GM23338 (cell line): ENCODE measurements around the gene CCDC73. TPM values are rescaled to one million over a fixed set of nuclear protein-coding genes. Genes with fewer than 3 reads are reported as not detected.

Source experiments
- ATAC-seq: fragments of 200-7000 bp; cut with Tn5 transposase; 3 replicates; pipeline ENCODE4 v1.9.1; 2020
- DNase-seq: peaks from one replicate; pipeline ENCODE4 v3.0.0-alpha.2; 2015; ENCODE audit warnings: low spot score
- H2AFZ ChIP-seq: fragments of 200-600 bp; sonication (generic); 2 replicates; pipeline ENCODE4 v1.8.0; 2016; ENCODE audit warnings: antibody characterized with exemption, mild to moderate bottlenecking, moderate library complexity
- H3F3A ChIP-seq: fragments of 200-600 bp; sonication (generic); replicated peaks from 2 replicates; pipeline ENCODE4 v1.8.0; 2017; ENCODE audit warnings: antibody characterized with exemption, mixed run types, low read depth
- H3K27ac ChIP-seq: fragments of 200-600 bp; sonication (generic); 2 replicates; pipeline ENCODE4 v1.6.1; 2016; ENCODE audit warnings: low read depth
- H3K27me3 ChIP-seq: fragments of 200-600 bp; sonication (generic); 2 replicates; pipeline ENCODE4 v1.8.0; 2016; ENCODE audit warnings: mild to moderate bottlenecking, mixed run types, moderate library complexity; ENCODE audit not compliant: insufficient read depth
- H3K36me3 ChIP-seq: fragments of 200-600 bp; sonication (generic); 2 replicates; pipeline ENCODE4 v1.8.0; 2016; ENCODE audit warnings: mild to moderate bottlenecking; ENCODE audit not compliant: insufficient read depth
- H3K4me1 ChIP-seq: fragments of 200-600 bp; sonication (generic); 2 replicates; pipeline ENCODE4 v1.8.0; 2016; ENCODE audit warnings: mild to moderate bottlenecking, moderate library complexity; ENCODE audit not compliant: insufficient read depth
- H3K4me2 ChIP-seq: fragments of 200-600 bp; sonication (generic); 2 replicates; pipeline ENCODE4 v1.7.1; 2017; ENCODE audit warnings: mixed run types
- H3K4me3 ChIP-seq: fragments of 200-600 bp; sonication (generic); 2 replicates; pipeline ENCODE4 v1.6.1; 2016; ENCODE audit warnings: mixed run types
- H3K79me2 ChIP-seq: fragments of 200-600 bp; sonication (generic); replicated peaks from 2 replicates; pipeline ENCODE4 v1.8.0; 2017; ENCODE audit warnings: mild to moderate bottlenecking; ENCODE audit not compliant: insufficient read depth
- H3K9me2 ChIP-seq: fragments of 200-600 bp; sonication (generic); 2 replicates; pipeline ENCODE4 v1.8.0; 2017; ENCODE audit not compliant: insufficient read depth
- H4K20me1 ChIP-seq: fragments of 200-600 bp; sonication (generic); replicated peaks from 2 replicates; pipeline ENCODE4 v1.8.0; 2017; ENCODE audit warnings: mild to moderate bottlenecking; ENCODE audit not compliant: insufficient read depth
- H3K27ac Mint-ChIP-seq: 2 replicates; pipeline ENCODE4 v1.8.0; 2020; ENCODE audit warnings: inconsistent platforms, mild to moderate bottlenecking, moderate library complexity, mixed read lengths
- H3K27me3 Mint-ChIP-seq: 3 replicates; pipeline ENCODE4 v1.8.0; 2022; ENCODE audit warnings: low read depth, mild to moderate bottlenecking, moderate library complexity, mixed read lengths, inconsistent platforms; ENCODE audit not compliant: insufficient read depth, poor library complexity
- H3K36me3 Mint-ChIP-seq: 3 replicates; pipeline ENCODE4 v1.8.0; 2021; ENCODE audit warnings: low read depth, mild to moderate bottlenecking, inconsistent platforms, moderate library complexity, mixed read lengths
- H3K4me1 Mint-ChIP-seq: 3 replicates; pipeline ENCODE4 v1.8.0; 2020; ENCODE audit warnings: mild to moderate bottlenecking, inconsistent platforms, mixed read lengths
- H3K4me3 Mint-ChIP-seq: 3 replicates; pipeline ENCODE4 v1.8.0; 2021; ENCODE audit warnings: moderate library complexity, mild to moderate bottlenecking, inconsistent platforms, mixed read lengths
- H3K9me3 Mint-ChIP-seq: 3 replicates; pipeline ENCODE4 v1.8.0; 2020; ENCODE audit warnings: moderate library complexity, mild to moderate bottlenecking, inconsistent platforms, mixed read lengths
- CREB1 ChIP-seq: fragments of 250-450 bp; sonication (Bioruptor Pico); IDR thresholded peaks from 2 replicates; pipeline ENCODE4 v1.5.0; 2020; ENCODE audit warnings: low read depth, mild to moderate bottlenecking, moderate library complexity
- EZH2phosphoT487 ChIP-seq: fragments of 200-600 bp; sonication (generic); IDR thresholded peaks from one replicate; pipeline ENCODE4 v1.8.1; 2018; ENCODE audit warnings: antibody characterized with exemption; ENCODE audit not compliant: unreplicated experiment
- JUNB ChIP-seq: IDR thresholded peaks from one replicate; pipeline ENCODE4 v1.6.1; 2016; ENCODE audit warnings: antibody characterized with exemption; ENCODE audit not compliant: unreplicated experiment
- REST ChIP-seq: IDR thresholded peaks from one replicate; pipeline ENCODE4 v1.6.1; 2018; ENCODE audit warnings: antibody characterized with exemption; ENCODE audit not compliant: unreplicated experiment
- STAT1 ChIP-seq: IDR thresholded peaks from one replicate; pipeline ENCODE4 v1.6.1; 2016; ENCODE audit warnings: antibody characterized with exemption; ENCODE audit not compliant: unreplicated experiment
- ZNF462 ChIP-seq: fragments of 250-450 bp; sonication (Bioruptor Pico); IDR thresholded peaks from 2 replicates; pipeline ENCODE4 v1.5.0; 2020; ENCODE audit warnings: mild to moderate bottlenecking, moderate library complexity
- polyA plus RNA-seq: library from polyadenylated mRNA; unstranded; fragments of >200 nt; fragmentation: Nextera tagmentation; extraction: Ambion mirVana; gene quantifications from 2 replicates; pipeline ENCODE4 v1.2.1, GENCODE V29; 2016
- total RNA-seq: library from RNA; depleted of rRNA; stranded (reverse); fragments of >200 nt; shearing (Covaris generic); gene quantifications from 2 replicates; pipeline ENCODE4 v1.2.3, GENCODE V29; 2014

Gene CCDC73
- total and polyA plus RNA-seq, 2 experiments from 2014 or later = 0.06 TPM; not detected in 1

GRCh38 chr11:32569313-32569881, 225.1 kb downstream of the CCDC73 start (continued):
- TF ChIP-seq ZNF462 (CRISPR knock-in tag) = no peak

- Histone ChIP-seq H2AFZ (no peak overlapping the region), H4K20me1 (no peaks in the 10 kb centered on the region), H3K27me3 (0 out of 2 replicates have a peak, but pooled peaks cover 8% of the 10 kb centered on the region), H3K4me3 (no peak overlapping the region), H3K27ac (no peak overlapping the region), H3K9me2 (peaks cover 6% of the 10 kb centered on the region; the same call in 1 of the 2 replicates), H3K4me2 (no peak overlapping the region), H3F3A (no peaks in the 10 kb centered on the region), H3K4me1 (peaks cover 6% of the 10 kb centered on the region), H3K79me2 (no peaks in the 10 kb centered on the region), H3K36me3 (no peaks in the 10 kb centered on the region)
- peaks cover 14% of the 10 kb centered on the region for H3K4me1 Mint-ChIP-seq
- ATAC-seq (no peak), DNase-seq (no peak)
- H3K27me3 Mint-ChIP-seq = peaks cover 9% of the 10 kb centered on the region
- H3K27ac Mint-ChIP-seq = no peak overlapping the region
- H3K36me3 Mint-ChIP-seq = no peaks in the 10 kb centered on the region
- H3K9me3 Mint-ChIP-seq = no peaks in the 10 kb centered on the region
- no peak overlapping the region for H3K4me3 Mint-ChIP-seq
- no peak for TF ChIP-seq REST
- TF ChIP-seq STAT1 = no peak
- no peak for TF ChIP-seq JUNB
- TF ChIP-seq CREB1 (CRISPR knock-in tag) = no peak
- no peak for TF ChIP-seq EZH2phosphoT487
Measured at GRCh38 chr11:32567154-32567553, 227.3 kb downstream of the CCDC73 start.
